Ramos (cell line): ENCODE results near the gene GEMIN8.

Experiments used
- in situ Hi-C: fragments of 300-500 bp; cut with MboI; formaldehyde crosslinking; loops from one replicate; pipeline ENCODE4 v1.14.3; 2022; ENCODE audit warnings: low sequenced_read_pairs; ENCODE audit not compliant: unreplicated experiment

The GEMIN8 gene, protein sequence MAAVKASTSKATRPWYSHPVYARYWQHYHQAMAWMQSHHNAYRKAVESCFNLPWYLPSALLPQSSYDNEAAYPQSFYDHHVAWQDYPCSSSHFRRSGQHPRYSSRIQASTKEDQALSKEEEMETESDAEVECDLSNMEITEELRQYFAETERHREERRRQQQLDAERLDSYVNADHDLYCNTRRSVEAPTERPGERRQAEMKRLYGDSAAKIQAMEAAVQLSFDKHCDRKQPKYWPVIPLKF

DNA sequence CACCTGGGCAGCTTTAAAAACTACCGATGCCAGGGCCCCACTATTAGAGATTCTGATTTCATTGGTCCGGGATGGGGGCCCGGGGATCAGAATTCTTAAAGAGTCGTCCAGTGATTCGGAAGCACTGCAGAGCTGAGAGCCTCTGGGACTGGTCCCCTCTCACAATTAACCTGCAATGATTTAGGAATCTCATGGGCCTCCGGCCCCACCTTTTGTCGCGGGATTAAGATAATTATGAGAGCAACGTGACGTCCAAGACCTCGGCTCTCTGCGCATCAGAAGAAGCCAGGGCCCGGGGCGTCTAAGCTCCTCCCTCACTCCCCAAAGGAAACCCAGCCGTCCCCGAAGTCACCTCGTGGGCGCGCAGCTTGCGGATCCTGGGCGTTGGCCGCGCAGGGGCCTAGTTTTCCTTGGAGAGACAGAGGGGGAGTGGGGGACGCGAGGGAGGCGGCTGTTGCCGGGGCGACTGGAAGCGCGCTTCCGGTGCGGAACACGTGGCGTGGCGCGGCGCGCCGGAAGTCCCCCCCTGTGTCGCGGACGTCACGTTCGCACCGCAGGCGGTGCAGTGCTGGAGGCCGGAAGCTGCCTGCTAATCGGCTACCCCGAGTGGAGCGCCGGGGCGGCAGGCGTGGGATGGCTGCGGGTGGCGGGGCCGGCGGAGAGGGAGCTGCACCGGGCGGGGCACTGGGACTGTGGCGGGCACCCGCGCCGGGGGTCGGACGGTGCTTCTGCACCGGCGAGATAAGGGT, at the start of gene GEMIN8:
TSS of gene GEMIN8 (minus strand) at position 468 of the 749 bp plus-strand sequence. CDS start 8,414 bp downstream, outside the sequence.
- in situ Hi-C loops: loop anchor here (5.0 to 25.0 kb wide), 4 partner anchors 267 to 1067 kb away; partner anchors contain the start of gene TCEANC

DNA sequence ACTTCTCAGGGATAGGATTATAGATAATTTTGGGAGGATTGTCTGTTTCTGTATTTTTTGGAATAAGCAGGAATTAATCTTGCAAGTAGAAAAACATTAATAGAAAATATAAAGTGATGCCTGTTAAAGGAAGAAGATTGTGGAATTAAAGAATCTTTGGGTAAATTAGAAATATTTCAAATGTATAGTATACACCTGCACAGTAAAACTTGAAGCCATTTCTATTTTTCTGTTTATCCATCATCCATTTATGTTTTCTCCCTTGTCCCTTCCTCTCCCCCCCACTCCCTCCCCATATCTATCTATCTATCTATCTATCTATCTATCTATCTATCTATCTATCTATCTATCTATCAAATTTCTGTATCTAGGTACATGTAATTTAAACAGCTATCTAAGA, 46.9 kb upstream of the GEMIN8 start:
- in situ Hi-C loops: loop anchor here (25.0 kb wide), 1 partner anchor 1061 kb away; no protein-coding TSS in a partner anchor

DNA sequence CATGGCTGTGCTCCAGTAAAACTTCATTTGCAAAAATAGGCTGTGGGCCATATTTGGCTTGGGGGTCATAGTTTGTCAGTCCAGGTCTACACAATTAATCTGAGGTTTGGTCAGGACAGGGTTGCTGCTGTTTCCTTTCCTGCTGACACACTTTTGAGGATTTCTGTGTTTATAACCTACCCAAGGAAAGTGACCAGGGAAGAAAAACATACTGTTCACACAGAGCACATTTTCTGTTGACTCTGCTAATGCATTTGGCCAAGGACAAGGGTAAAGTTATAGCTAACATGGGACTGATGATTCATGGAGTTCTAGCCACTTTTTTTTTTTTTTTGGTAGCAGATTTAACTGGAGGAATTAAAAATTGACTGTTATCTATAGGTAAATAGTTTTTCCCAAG, 43.9 kb upstream of the GEMIN8 start:
- in situ Hi-C loops: no loop called here

DNA sequence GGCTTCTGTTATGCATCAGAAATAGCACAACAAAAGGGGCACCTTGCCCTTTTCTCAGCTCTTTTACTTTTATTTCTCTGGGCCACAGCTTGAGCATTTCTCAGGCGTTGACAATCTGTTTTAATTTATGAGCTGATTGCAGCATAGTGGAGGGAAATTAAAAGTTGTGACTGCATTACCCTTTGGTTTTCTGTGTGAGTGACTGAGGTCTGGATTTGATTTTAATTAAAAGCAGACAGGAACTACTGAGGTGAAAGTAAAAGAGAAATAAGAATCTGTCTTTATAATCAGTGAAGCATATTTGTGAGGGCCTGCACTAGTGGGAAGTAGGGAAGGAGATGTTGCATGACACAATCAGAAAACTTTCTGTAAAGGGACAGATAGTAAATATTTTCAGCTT, 43.4 kb upstream of the GEMIN8 start:
- in situ Hi-C loops: no loop called here

DNA sequence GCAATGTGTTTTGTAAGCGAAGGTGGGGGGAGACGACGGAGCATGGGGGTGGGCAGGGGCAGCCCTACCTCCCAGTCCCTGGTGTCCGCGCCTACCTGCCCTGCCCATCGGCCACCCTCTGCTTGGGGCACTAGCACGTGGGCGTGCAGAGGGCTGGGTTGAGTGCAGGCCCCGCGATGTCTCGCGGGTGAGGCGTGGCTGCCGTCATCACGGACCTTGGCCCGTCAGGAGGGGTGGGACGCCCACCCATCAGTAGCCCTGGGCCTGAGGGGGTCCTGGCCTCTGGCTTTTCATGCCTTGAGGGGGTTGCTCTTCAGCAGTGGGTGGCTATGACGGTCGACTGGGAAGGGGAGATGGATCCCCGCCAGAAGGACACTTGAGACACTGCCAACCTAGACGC, 36.1 kb upstream of the GEMIN8 start:
- in situ Hi-C loops: no loop called here

DNA sequence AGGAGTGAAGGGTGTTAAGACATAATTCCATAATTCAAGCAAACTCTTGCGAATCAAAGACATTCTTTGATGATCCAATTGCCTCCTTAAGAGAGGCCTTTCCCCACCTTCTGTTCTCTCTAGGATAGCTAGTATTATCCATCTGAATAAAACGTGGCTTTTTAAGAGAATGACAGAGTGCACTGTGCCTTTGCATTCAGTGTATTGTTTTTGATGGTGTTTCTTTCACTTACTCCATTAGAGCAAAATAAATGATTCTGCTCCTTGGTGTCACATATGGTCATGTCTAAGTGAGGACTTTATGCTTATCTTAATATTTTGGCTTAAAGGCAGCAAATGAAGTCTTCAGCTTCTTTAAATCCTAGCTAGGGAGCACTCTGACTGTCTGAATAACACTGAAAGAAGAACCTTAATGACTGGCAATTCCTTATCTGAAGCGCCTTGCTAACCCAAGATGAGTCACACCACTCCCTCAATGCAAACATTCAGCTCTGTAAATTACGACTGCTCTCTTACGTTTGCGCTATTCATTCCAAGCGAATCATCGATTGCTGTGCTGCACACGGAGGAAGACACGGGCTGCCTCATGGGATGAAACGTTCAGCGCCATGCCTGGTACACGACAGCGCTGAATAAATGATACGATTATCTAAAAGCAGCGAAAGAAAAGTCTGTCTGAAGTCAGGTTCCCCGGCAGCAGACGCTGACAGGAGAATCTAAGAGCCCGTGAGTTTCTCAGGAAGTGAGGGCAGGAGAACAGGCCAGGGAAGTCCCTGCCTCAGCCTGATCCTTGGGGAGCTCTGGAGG, 35.1 kb upstream of the GEMIN8 start:
- in situ Hi-C loops: no loop called here

DNA sequence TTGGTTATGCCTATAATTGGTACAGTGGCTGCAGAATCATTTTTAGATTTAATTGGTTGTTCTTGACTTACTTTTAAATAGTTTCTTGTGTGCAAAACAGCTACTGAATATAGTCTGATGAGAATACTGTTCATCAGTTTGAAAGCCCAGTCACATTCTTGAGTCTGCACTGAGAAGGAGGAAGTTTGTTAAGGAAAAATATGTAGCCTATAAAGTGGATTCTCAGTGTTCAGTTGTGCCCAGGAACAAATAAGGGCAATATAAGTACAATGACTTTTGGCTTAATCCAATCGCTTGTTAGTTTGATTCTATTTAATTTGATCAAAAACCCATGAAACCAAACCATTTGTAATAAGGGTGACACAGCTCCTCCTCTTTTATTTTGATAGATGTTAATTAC, 32.8 kb upstream of the GEMIN8 start:
- in situ Hi-C loops: no loop called here

DNA sequence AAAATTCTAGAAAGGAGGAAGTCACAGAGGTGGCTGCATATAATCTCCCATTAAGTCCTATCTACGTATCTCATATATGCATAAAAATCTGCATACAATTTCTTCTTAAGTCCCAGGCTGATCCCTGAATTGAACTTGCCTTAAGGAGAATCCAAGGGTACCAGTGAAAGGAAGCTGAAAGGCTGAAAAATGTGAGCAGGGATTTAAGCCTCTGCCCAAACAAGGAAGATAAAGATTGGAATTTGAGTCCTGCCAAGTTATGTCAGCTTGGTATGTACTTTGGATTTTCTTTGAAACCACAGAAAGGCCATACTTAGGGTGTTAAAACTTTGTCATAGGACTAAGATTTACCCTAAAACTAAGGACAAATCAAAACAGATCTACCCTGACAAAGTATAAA, 26.5 kb upstream of the GEMIN8 start:
- in situ Hi-C loops: no loop called here

DNA sequence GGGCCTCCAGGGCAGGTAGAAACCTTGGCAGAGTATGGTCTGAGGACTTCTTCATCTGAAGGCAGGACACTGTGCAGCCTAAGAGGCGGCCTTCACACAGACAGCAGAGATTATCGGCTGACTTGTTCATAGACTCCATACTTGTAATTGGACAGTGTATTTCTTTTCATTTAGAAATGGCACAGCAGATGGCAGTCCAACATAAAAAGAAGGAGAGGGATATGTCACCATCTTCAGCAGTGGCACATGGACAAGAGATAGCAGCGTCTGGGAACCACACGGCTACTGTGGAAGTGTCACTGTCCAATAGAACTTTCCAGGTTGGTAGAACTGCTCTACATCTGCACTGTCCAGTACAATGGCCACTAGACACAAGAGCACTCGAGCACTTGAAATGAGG, 21.7 kb upstream of the GEMIN8 start:
- in situ Hi-C loops: no loop called here

DNA sequence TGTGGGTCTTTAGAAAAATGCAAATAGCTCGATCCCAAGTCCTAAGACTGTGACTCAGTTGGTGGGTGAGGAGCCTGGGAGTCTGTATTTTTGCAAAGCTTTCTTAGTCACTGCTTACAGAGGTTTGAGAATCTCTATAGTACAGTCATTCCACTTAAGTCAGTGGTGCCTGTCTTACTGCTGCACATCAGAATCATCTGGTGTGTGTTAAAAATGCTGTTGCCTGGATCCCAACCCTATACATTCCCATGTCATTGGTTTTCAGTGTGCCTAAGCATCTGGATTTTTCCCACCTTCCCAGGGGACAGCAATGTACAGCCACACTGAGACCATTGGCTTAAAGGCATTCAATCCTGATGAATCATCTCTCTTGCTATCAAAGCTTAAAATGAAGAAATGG, 21.0 kb upstream of the GEMIN8 start:
- in situ Hi-C loops: no loop called here

DNA sequence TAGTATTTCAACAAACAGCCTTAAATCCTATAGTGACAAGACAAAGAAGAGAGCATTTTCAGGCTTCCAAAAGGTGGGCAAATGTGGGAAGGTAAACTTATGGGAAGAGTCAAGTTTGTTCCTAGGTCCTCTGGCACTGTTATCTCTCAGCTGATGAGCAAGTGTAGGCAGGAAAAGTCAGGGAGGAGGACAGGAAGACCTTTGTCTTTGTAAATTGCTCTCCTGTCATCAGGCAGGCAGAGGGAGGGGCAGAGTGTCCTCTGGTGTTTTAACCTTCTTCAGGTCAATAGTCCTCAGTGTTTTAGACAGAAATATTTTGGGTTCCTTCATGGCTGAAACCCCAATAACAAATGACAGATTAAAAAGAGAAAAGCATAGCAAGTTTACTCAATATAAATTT, 13.5 kb upstream of the GEMIN8 start:
- in situ Hi-C loops: loop anchor here (25.0 kb wide), 2 partner anchors 281 to 1081 kb away; no protein-coding TSS in a partner anchor

DNA sequence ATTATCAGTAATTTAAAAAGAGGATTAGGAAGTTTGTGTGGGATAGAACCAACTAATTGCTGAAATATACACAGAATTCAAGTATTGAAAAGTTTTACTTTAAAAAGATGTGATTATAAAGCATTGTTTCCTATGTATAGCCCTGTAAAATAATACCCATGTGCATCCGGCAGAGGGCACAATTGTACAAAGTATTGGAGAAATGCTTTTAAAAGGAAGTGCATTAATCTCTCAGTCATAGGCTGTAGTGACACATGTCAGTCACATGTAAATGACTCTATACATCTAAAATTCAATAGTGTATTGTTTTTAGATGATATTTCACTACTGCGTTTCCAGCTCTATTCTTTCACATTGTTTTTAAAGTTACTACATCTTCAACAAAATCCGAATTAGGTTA, 9.7 kb upstream of the GEMIN8 start:
- in situ Hi-C loops: loop anchor here (10.0 to 25.0 kb wide), 3 partner anchors 277 to 1077 kb away; partner anchors contain the start of gene TCEANC

DNA sequence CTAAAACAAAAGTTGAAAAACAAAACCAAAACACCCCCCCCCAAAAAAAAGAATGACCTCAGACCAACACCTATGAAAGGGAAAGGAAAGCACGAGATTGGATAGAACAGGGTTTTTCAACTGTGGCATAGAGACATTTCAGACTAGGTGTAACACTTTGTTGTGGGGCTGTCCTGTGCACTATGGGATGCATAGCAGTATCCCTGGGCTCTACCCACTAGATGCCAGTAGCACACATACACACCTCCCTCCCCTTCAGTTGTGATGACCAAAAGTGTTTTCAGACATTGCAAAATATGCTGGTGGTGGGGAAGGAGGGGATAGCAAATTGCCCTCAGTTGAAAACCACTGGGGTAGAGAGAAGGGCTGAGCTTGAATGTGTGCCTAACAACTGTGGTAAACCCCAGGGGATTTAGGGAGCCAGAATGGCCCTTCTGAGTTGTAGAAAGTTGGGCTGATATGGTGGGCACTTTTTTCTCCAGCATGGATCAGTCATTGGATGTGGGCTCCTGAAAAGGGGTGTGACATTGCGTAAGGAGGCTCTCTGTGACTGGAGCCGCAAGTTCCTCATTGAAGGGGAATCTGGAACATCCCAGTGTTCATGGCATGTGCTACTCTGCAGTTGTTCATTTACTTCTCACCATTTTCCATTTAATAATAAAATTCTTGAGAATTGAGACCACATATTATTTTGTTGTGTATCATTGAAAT, 8.8 kb upstream of the GEMIN8 start:
- in situ Hi-C loops: loop anchor here (10.0 to 25.0 kb wide), 3 partner anchors 276 to 1076 kb away; partner anchors contain the start of gene TCEANC

DNA sequence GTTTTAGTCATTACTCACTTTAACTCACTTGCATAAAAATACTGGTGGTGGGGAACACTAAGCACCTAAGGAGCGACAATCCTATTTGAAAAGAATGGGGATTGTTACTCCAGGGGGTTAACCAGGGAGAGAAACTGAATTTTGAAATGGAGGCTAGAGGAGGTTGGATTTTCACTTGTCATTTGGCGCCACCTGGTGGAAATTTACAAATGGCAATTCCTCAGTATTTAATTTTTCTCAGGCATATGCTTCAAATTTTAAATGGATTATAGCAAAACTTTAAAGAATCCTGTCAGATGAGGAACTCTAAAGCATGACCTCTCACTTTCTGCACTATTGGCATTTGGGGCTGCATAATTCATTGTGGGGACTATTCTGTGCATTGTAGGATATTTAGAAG, 2.7 kb upstream of the GEMIN8 start:
- in situ Hi-C loops: loop anchor here (5.0 to 25.0 kb wide), 4 partner anchors 270 to 1070 kb away; partner anchors contain the start of gene TCEANC

DNA sequence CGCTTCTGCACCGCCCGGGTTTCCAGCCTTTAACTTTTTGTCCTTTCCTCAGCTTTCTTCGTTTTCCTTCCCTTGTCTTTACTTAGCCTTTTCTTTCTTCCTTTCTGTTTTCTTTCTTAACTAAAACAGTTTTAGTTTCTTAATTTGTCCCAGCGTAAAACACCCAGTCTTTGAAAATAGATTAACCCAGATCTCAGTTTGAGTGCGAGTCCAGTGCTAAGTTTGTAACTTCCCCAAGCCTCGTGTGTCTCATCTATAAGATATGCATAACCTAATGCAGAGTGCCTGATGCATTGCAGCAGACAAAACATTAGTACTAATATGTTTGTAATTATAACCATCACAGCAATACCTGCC, 460 bp upstream of the GEMIN8 start:
- in situ Hi-C loops: loop anchor here (5.0 to 25.0 kb wide), 4 partner anchors 268 to 1068 kb away; partner anchors contain the start of gene TCEANC

DNA sequence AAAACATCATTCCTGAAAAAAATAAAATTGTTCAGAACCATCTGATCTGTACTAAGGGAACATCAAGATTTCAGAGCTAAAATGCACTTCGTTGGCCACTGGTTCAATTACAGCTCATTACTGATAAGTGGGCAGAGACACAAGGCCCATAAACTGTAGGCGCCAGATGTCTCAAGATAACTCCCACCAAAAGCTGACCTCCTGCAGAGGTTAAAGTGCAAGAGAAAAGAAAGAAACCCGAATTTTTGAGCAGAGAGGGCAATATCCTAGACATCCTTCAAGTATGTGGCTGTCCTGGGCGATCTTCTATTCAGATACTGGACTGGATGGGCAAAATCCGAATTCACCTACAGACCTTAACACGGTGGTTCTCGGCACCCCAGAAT, 660 bp downstream of the GEMIN8 start:
- in situ Hi-C loops: loop anchor here (25.0 kb wide), 2 partner anchors 267 to 1067 kb away; no protein-coding TSS in a partner anchor

DNA sequence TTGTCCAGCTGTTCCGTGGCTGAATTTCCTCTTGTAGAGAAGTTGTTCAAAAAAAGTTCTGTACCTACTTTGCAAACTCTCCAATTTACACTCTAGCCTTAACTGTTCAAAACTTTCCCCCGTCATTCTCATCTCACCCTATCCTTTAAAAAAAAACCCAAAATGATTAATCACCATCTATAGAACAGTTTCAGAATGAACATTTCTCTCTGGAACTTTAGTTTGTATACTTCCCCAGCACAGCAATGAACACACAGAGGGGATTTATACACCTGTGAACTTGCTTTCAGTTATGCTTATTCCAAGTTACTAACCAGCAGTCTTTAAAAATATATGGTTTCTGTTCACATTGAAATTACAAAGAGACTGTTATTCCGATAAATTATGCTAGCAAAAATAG, 1.2 kb downstream of the GEMIN8 start:
- in situ Hi-C loops: loop anchor here (25.0 kb wide), 2 partner anchors 266 to 1066 kb away; no protein-coding TSS in a partner anchor

DNA sequence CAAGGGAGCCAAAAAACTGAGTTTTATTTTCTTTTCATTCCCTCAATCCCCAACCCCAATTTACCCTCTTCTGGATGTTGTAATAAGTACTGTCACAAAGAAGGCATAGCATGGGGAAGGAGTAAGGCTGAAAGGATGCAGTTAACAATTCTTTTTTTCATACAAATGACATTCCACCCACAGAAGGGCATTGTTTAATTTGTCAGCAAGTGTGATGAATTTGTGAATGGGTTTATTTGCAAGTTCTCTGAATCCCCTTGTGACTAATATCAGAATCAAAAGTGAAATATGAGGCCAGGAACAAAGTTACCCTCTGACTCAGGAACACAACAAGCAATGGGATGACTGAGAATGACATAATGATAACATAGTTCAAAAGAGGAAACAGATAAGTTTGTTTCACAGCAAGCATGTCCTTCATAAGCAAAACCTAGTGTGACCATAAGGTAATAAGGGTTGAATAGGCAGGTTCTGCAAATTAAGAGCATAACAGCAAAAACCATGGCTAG, 2.1 kb downstream of the GEMIN8 start:
- in situ Hi-C loops: loop anchor here (25.0 kb wide), 2 partner anchors 265 to 1065 kb away; no protein-coding TSS in a partner anchor

DNA sequence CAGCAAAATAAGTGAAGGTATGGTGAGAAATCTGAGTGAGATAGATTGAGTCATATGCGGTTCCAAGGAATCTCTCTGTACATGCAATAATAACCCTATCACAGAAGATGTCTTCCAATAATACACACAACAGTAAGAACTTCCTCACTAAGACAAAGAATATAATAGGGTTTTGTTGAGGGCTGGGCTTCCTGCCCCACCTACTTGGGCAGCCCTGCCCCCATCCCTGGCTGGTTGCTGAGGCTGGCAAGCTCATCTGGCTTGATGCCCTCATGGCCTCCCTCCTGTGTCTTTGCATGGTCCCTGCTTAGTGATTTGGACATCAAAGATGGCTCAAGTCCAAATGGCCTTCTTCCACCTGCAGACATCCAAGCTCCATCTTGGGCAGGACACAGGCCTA, 2.7 kb downstream of the GEMIN8 start:
- in situ Hi-C loops: loop anchor here (25.0 kb wide), 2 partner anchors 265 to 1065 kb away; no protein-coding TSS in a partner anchor
